ENCODE data around the gene CADPS. TPM values are rescaled to one million over a fixed set of nuclear protein-coding genes. Genes with fewer than 3 reads are reported as not detected.

Gene CADPS
- total RNA-seq, 1 experiment from 2014 or later = 7.0 TPM

DNA sequence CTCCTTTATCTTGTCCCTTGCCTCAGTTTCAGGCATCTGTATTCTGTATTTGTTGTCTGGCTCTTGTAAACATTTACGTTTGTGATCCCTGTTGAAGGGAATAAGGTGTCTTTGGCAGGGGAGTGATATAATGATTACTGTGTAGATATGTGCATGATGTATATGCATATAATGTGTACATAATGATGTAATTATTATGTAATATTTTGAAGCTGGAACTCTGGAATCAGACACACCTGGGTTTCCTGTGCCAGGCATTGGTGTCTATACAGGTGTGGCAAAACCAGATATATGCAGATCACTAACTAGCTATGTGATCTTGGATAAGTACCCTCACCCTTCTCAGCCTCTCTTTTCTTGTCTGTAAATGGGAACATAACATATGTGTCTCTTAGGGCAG, 260.7 kb downstream of the CADPS start:
- Mint-ChIP-seq H3K27ac (no peak overlapping the region), H3K4me1 (peaks cover 3% of the 10 kb centered on the region), H3K9me3 (no peaks in the 10 kb centered on the region), H3K27me3 (ENCODE audit: low read depth) (no peaks in the 10 kb centered on the region; the same call in 1 of the 2 replicates), H3K36me3 (no peaks in the 10 kb centered on the region), H3K4me3 (no peak overlapping the region)
- ChIA-PET POLR2A (no interaction called here), CTCF (interaction anchor here (1.4 kb wide), 1 partner anchor 10 kb away, joined by 3 read pairs; no protein-coding TSS in a partner anchor)
- ATAC-seq (no peak), DNase-seq (ENCODE audit: low spot score) (no peak)
- TF ChIP-seq TP53 (CRISPR knock-in tag; IDR thresholded peaks at IDR 0.05) (no peak), NR1H2 (CRISPR knock-in tag; IDR thresholded peaks at IDR 0.05) (no peak), JAZF1 (CRISPR knock-in tag; IDR thresholded peaks at IDR 0.05) (no peak), ATF1 (CRISPR knock-in tag; IDR thresholded peaks at IDR 0.05) (no peak), NR2C2 (CRISPR knock-in tag; IDR thresholded peaks at IDR 0.05) (no peak), NFE2L1 (CRISPR knock-in tag; IDR thresholded peaks at IDR 0.05) (no peak), ZNF396 (CRISPR knock-in tag; IDR thresholded peaks at IDR 0.05; ENCODE audit: borderline replicate concordance) (no peak), ELF4 (CRISPR knock-in tag; IDR thresholded peaks at IDR 0.05; ENCODE audit: low read depth) (no peak), ETV6 (CRISPR knock-in tag; IDR thresholded peaks at IDR 0.05) (no peak), ZNF263 (CRISPR knock-in tag; IDR thresholded peaks at IDR 0.05; ENCODE audit: low read depth) (no peak), HMGA2 (CRISPR knock-in tag; IDR thresholded peaks at IDR 0.05) (no peak), EMX1 (CRISPR knock-in tag; IDR thresholded peaks at IDR 0.05) (no peak)
- TF ChIP-seq, protein P1, sequence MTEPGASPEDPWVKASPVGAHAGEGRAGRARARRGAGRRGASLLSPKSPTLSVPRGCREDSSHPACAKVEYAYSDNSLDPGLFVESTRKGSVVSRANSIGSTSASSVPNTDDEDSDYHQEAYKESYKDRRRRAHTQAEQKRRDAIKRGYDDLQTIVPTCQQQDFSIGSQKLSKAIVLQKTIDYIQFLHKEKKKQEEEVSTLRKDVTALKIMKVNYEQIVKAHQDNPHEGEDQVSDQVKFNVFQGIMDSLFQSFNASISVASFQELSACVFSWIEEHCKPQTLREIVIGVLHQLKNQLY (CRISPR knock-in tag; IDR thresholded peaks at IDR 0.05) = no peak
- TF ChIP-seq, protein P2, sequence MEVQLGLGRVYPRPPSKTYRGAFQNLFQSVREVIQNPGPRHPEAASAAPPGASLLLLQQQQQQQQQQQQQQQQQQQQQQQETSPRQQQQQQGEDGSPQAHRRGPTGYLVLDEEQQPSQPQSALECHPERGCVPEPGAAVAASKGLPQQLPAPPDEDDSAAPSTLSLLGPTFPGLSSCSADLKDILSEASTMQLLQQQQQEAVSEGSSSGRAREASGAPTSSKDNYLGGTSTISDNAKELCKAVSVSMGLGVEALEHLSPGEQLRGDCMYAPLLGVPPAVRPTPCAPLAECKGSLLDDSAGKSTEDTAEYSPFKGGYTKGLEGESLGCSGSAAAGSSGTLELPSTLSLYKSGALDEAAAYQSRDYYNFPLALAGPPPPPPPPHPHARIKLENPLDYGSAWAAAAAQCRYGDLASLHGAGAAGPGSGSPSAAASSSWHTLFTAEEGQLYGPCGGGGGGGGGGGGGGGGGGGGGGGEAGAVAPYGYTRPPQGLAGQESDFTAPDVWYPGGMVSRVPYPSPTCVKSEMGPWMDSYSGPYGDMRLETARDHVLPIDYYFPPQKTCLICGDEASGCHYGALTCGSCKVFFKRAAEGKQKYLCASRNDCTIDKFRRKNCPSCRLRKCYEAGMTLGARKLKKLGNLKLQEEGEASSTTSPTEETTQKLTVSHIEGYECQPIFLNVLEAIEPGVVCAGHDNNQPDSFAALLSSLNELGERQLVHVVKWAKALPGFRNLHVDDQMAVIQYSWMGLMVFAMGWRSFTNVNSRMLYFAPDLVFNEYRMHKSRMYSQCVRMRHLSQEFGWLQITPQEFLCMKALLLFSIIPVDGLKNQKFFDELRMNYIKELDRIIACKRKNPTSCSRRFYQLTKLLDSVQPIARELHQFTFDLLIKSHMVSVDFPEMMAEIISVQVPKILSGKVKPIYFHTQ (CRISPR knock-in tag; IDR thresholded peaks at IDR 0.05) = no peak
- TF ChIP-seq, protein P3, sequence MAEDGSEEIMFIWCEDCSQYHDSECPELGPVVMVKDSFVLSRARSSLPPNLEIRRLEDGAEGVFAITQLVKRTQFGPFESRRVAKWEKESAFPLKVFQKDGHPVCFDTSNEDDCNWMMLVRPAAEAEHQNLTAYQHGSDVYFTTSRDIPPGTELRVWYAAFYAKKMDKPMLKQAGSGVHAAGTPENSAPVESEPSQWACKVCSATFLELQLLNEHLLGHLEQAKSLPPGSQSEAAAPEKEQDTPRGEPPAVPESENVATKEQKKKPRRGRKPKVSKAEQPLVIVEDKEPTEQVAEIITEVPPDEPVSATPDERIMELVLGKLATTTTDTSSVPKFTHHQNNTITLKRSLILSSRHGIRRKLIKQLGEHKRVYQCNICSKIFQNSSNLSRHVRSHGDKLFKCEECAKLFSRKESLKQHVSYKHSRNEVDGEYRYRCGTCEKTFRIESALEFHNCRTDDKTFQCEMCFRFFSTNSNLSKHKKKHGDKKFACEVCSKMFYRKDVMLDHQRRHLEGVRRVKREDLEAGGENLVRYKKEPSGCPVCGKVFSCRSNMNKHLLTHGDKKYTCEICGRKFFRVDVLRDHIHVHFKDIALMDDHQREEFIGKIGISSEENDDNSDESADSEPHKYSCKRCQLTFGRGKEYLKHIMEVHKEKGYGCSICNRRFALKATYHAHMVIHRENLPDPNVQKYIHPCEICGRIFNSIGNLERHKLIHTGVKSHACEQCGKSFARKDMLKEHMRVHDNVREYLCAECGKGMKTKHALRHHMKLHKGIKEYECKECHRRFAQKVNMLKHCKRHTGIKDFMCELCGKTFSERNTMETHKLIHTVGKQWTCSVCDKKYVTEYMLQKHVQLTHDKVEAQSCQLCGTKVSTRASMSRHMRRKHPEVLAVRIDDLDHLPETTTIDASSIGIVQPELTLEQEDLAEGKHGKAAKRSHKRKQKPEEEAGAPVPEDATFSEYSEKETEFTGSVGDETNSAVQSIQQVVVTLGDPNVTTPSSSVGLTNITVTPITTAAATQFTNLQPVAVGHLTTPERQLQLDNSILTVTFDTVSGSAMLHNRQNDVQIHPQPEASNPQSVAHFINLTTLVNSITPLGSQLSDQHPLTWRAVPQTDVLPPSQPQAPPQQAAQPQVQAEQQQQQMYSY (CRISPR knock-in tag; IDR thresholded peaks at IDR 0.05) = no peak
- TF ChIP-seq, protein P4, sequence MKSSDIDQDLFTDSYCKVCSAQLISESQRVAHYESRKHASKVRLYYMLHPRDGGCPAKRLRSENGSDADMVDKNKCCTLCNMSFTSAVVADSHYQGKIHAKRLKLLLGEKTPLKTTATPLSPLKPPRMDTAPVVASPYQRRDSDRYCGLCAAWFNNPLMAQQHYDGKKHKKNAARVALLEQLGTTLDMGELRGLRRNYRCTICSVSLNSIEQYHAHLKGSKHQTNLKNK (CRISPR knock-in tag; IDR thresholded peaks at IDR 0.05) = no peak

DNA sequence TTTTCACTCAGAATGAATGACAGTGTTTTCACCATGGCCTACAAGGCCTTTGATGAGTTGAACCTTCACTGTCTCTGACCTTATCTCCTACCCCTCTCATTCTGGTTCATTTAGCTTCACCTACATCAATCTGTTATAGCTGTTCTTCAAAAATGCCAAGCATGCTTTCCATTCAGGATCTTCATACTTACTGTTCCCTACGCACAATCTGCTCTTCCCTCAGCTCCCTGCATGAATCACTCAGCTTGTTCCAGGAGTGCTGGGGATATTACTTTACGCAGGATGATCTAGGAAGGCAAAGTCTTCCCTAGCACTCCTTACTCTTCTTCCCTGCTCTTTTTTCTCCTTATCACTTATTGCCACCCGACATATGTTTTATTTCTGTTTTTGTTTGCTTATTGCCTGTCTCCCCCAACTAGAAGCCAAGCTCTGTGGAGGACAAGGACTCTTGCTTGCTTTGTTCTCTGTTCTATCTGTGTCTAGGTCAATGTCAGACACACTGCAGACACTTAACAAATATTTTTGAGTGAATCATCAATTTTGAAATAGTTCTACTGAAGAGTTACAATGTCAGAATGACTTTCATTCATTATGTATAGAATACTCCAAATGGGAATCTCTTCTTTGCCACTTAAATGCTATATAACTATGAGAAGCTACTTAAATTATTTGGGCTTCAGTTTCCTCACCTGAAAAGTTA, 263.5 kb downstream of the CADPS start:
- Mint-ChIP-seq H3K9me3 (peaks cover 8% of the 10 kb centered on the region; the same call in 1 of the 2 replicates), H3K27me3 (ENCODE audit: low read depth) (no peaks in the 10 kb centered on the region; the same call in 1 of the 2 replicates), H3K27ac (no peak overlapping the region), H3K36me3 (no peaks in the 10 kb centered on the region), H3K4me1 (peaks cover 3% of the 10 kb centered on the region), H3K4me3 (no peak overlapping the region)
- DNase-seq (ENCODE audit: low spot score) (no peak), ATAC-seq (no peak)
- CTCF ChIA-PET = no interaction called here
- no peak for TF ChIP-seq ELF4 (CRISPR knock-in tag; IDR thresholded peaks at IDR 0.05; ENCODE audit: low read depth)
- POLR2A ChIA-PET = no interaction called here
